Activated gamma-delta T cell treated with Interleukin-2 at 50 U/mL for 16 hours (primary cell): ENCODE measurements around the gene CPNE6.
A peak's percentile ranks its signal among the peaks of the same experiment; 100 is the strongest.
"Not testable (repeated sequence)": the region's sequence is repeated elsewhere in the genome, so short reads cannot be mapped to it uniquely, and the experiment has no call there.

Experiments
- DNase-seq: peaks from one replicate; pipeline ENCODE4 v3.0.0-alpha.2; 2020

Gene CPNE6

GRCh38 chr14:24071144-24071697 is at the start of gene CPNE6:
TSS of gene CPNE6 (plus strand) at chr14:24071562. CDS start at chr14:24072937, 1,375 bp downstream.
- DNase-seq: no peak

GRCh38 chr14:24024939-24025418 is 46.4 kb upstream of the CPNE6 start:
- not testable (repeated sequence) for DNase-seq

GRCh38 chr14:24029687-24030086 is 41.7 kb upstream of the CPNE6 start:
- not testable (repeated sequence) for DNase-seq

GRCh38 chr14:24031331-24031730 is 40.0 kb upstream of the CPNE6 start:
- DNase-seq: not testable (repeated sequence)

GRCh38 chr14:24032727-24033418 is 38.5 kb upstream of the CPNE6 start:
- no peak for DNase-seq

- not testable (repeated sequence) for DNase-seq
These were observed 35.6 kb upstream of the CPNE6 start for GRCh38 chr14:24035769-24036168.

GRCh38 chr14:24036169-24036962 is 35.0 kb upstream of the CPNE6 start:
- peak; percentile 64 for DNase-seq

GRCh38 chr14:24036963-24037657 is 34.3 kb upstream of the CPNE6 start:
- DNase-seq: not testable (repeated sequence)

GRCh38 chr14:24037658-24038037 is 33.7 kb upstream of the CPNE6 start:
- no peak for DNase-seq

- no peak for DNase-seq
These were observed 32.7 kb upstream of the CPNE6 start for GRCh38 chr14:24038686-24039085.

GRCh38 chr14:24040692-24041091 is 30.7 kb upstream of the CPNE6 start:
- no peak for DNase-seq

GRCh38 chr14:24042746-24043145 is 28.6 kb upstream of the CPNE6 start:
- no peak for DNase-seq

- not testable (repeated sequence) for DNase-seq
These were observed 22.4 kb upstream of the CPNE6 start for GRCh38 chr14:24049002-24049401.

- not testable (repeated sequence) for DNase-seq
These were observed 20.6 kb upstream of the CPNE6 start for GRCh38 chr14:24050753-24051152.

- DNase-seq: no peak
These were observed 20.1 kb upstream of the CPNE6 start for GRCh38 chr14:24051176-24051788.

GRCh38 chr14:24051789-24052655 is 19.3 kb upstream of the CPNE6 start, which contains the start of gene CARMIL3:
TSS of gene CARMIL3 (plus strand) at chr14:24052009. CDS start at chr14:24052154, 145 bp downstream.
- DNase-seq: peak; percentile 55

GRCh38 chr14:24052656-24053547 is 18.5 kb upstream of the CPNE6 start:
- DNase-seq: peak; percentile 39

- no peak for DNase-seq
These were observed 17.6 kb upstream of the CPNE6 start for GRCh38 chr14:24053548-24054323.

GRCh38 chr14:24054324-24054641 is 17.1 kb upstream of the CPNE6 start:
- no peak for DNase-seq

GRCh38 chr14:24054646-24055045 is 16.7 kb upstream of the CPNE6 start:
- no peak for DNase-seq
